ENCODE data around the gene ZSCAN5A. TPM values are rescaled to one million over a fixed set of nuclear protein-coding genes. Genes with fewer than 3 reads are reported as not detected.
A peak's percentile ranks its signal among the peaks of the same experiment; 100 is the strongest.
"Not testable (repeated sequence)": the region's sequence is repeated elsewhere in the genome, so short reads cannot be mapped to it uniquely, and the experiment has no call there.

ZSCAN5A gene
- total RNA-seq, 1 donor from 2014 or later, result 1.4 TPM

GRCh38 chr19:56222901-56223300 lies 91.7 kb downstream of the ZSCAN5A start:
- no peak for TF ChIP-seq CTCF (conservative IDR thresholded peaks at IDR 0.05; ENCODE audit: low read depth, low read length)
- DNase-seq (ENCODE audit: low read depth), result no peak
- no peak overlapping the region for H3K4me3 ChIP-seq (ENCODE audit: low read depth, low read length)

- no peak overlapping the region for H3K4me3 ChIP-seq (ENCODE audit: low read depth, low read length)
- TF ChIP-seq CTCF (conservative IDR thresholded peaks at IDR 0.05; ENCODE audit: low read depth, low read length), result no peak
- no peak for DNase-seq (ENCODE audit: low read depth)
Measured at GRCh38 chr19:56221851-56222250, 92.8 kb downstream of the ZSCAN5A start.

GRCh38 chr19:56221442-56221841 lies 93.2 kb downstream of the ZSCAN5A start:
- not testable (repeated sequence) for DNase-seq (ENCODE audit: low read depth); H3K4me3 ChIP-seq (ENCODE audit: low read depth, low read length)
- peak; percentile 22 for TF ChIP-seq CTCF (conservative IDR thresholded peaks at IDR 0.05; ENCODE audit: low read depth, low read length)

- no peak for TF ChIP-seq CTCF (conservative IDR thresholded peaks at IDR 0.05; ENCODE audit: low read depth, low read length)
- H3K4me3 ChIP-seq (ENCODE audit: low read depth, low read length), result no peak overlapping the region
- DNase-seq (ENCODE audit: low read depth), result no peak
Measured at GRCh38 chr19:56218961-56219360, 95.7 kb downstream of the ZSCAN5A start.

- TF ChIP-seq CTCF (conservative IDR thresholded peaks at IDR 0.05; ENCODE audit: low read depth, low read length), result no peak
- no peak for DNase-seq (ENCODE audit: low read depth)
- H3K4me3 ChIP-seq (ENCODE audit: low read depth, low read length), result peak overlapping the region; percentile 38
Measured at GRCh38 chr19:56217039-56217949, 97.3 kb downstream of the ZSCAN5A start.

- no peak for TF ChIP-seq CTCF (conservative IDR thresholded peaks at IDR 0.05; ENCODE audit: low read depth, low read length)
- no peak overlapping the region for H3K4me3 ChIP-seq (ENCODE audit: low read depth, low read length)
Measured at GRCh38 chr19:56211718-56212117, 102.9 kb downstream of the ZSCAN5A start.

GRCh38 chr19:56210036-56210435 lies 104.6 kb downstream of the ZSCAN5A start:
- DNase-seq (ENCODE audit: low read depth); H3K4me3 ChIP-seq (ENCODE audit: low read depth, low read length): not testable (repeated sequence)

More at GRCh38 chr19:56211718-56212117, 102.9 kb downstream of the ZSCAN5A start:
- DNase-seq (ENCODE audit: low read depth), result no peak
